ENCODE results near the gene OCRL. TPM values are rescaled to one million over a fixed set of nuclear protein-coding genes. Genes with fewer than 3 reads are reported as not detected.

The OCRL gene
- total RNA-seq, 4 donors from 2014 or later, result 24.3 to 35.6 (median 26.6) TPM

GRCh38 chrX:129496625-129497024, 43.4 kb upstream of the OCRL start:
- no peak for DNase-seq
- Histone ChIP-seq H3K27ac (no peak overlapping the region), H3K36me3 (peaks cover 6 to 14% of the 10 kb centered on the region in 2 donors), H3K27me3 (no peaks in the 10 kb centered on the region), H3K4me3 (replicated peaks in 1 of 3) (no peak overlapping the region), H3K4me1 (no peaks in the 10 kb centered on the region), H3K9me3 (no peaks in the 10 kb centered on the region)
- intact Hi-C loops (cut with DNase I), result no loop called here
- no peak for TF ChIP-seq POLR2A (IDR thresholded peaks at IDR 0.05)
- 95 to 97% methylated on average over 6 of the region's 6 CpGs for WGBS, 2 donors

- TF ChIP-seq CTCF (IDR thresholded peaks at IDR 0.05), result no peak
- no peak for TF ChIP-seq POLR2A (IDR thresholded peaks at IDR 0.05)
- no peaks in the 10 kb centered on the region for H3K4me1 ChIP-seq
- intact Hi-C loops (cut with DNase I), result no loop called here
- no peak overlapping the region for H3K27ac ChIP-seq
- H3K27me3 ChIP-seq, result no peaks in the 10 kb centered on the region
- 82 to 85% methylated on average over 3 of the region's 3 CpGs for WGBS, 2 donors
- no peaks in the 10 kb centered on the region for H3K9me3 ChIP-seq
- peaks cover 6 to 14% of the 10 kb centered on the region in 2 donors for H3K36me3 ChIP-seq
- H3K4me3 ChIP-seq (replicated peaks in 1 of 3), result no peak overlapping the region
- DNase-seq, result no peak
Measured at GRCh38 chrX:129497146-129497843, 42.8 kb upstream of the OCRL start.

GRCh38 chrX:129510331-129510730, 29.7 kb upstream of the OCRL start:
- Histone ChIP-seq H3K4me1 (no peaks in the 10 kb centered on the region), H3K27me3 (no peaks in the 10 kb centered on the region), H3K4me3 (replicated peaks in 1 of 3) (no peak overlapping the region), H3K9me3 (no peaks in the 10 kb centered on the region), H3K27ac (no peak overlapping the region), H3K36me3 (peaks cover 3 to 9% of the 10 kb centered on the region in 2 donors)
- intact Hi-C loops (cut with DNase I), result no loop called here
- TF ChIP-seq CTCF (IDR thresholded peaks at IDR 0.05) (no peak), POLR2A (IDR thresholded peaks at IDR 0.05) (no peak)
- peak; percentile 9 to 35 for DNase-seq
- 37 to 40% methylated on average over 7 of the region's 7 CpGs for WGBS, 2 donors

GRCh38 chrX:129511689-129512088, 28.4 kb upstream of the OCRL start:
- no peak for TF ChIP-seq CTCF (IDR thresholded peaks at IDR 0.05)
- DNase-seq, result no peak
- H3K4me3 ChIP-seq (replicated peaks in 1 of 3), result no peak overlapping the region
- peaks cover 3 to 9% of the 10 kb centered on the region in 2 donors for H3K36me3 ChIP-seq
- H3K27ac ChIP-seq, result no peak overlapping the region
- H3K4me1 ChIP-seq, result no peaks in the 10 kb centered on the region
- no peaks in the 10 kb centered on the region for H3K9me3 ChIP-seq
- intact Hi-C loops (cut with DNase I), result no loop called here
- H3K27me3 ChIP-seq, result no peaks in the 10 kb centered on the region
- 82 to 84% methylated on average over 5 of the region's 5 CpGs for WGBS, 2 donors

GRCh38 chrX:129512409-129512808, 27.6 kb upstream of the OCRL start:
- Histone ChIP-seq H3K4me1 (no peaks in the 10 kb centered on the region), H3K36me3 (peaks cover 3 to 7% of the 10 kb centered on the region in 2 donors), H3K9me3 (no peaks in the 10 kb centered on the region), H3K27ac (no peak overlapping the region), H3K4me3 (replicated peaks in 1 of 3) (no peak overlapping the region), H3K27me3 (no peaks in the 10 kb centered on the region)
- TF ChIP-seq POLR2A (IDR thresholded peaks at IDR 0.05) (no peak), CTCF (IDR thresholded peaks at IDR 0.05) (no peak)
- intact Hi-C loops (cut with DNase I), result no loop called here
- 85 to 91% methylated on average over 2 of the region's 2 CpGs for WGBS, 2 donors
- DNase-seq, result no peak

Data from thyroid gland (tissue), 4 donors.